ENCODE data around the gene SUMO2. TPM values are rescaled to one million over a fixed set of nuclear protein-coding genes. Genes with fewer than 3 reads are reported as not detected.

SUMO2 gene
- total and polyA plus RNA-seq, 2 of the 8 experiments (the other 6 are each of a cell fraction or from before 2014, with no cell fraction given) = 184 to 779 TPM

- no peak for TF ChIP-seq ATF2 (IDR thresholded peaks at IDR 0.05; ENCODE audit: low read length)
These were observed 46.1 kb upstream of the SUMO2 start (continued) for GRCh38 chr17:75228847-75229246.

All from H1 (cell line).